LNCaP clone FGC (cell line): Measurements from ENCODE around the gene CSNK1D.

Source experiments
- DNase-seq: peaks from one replicate; pipeline ENCODE4 v3.0.0-alpha.2; 2011; ENCODE audit warnings: low read depth
- H3K4me3 ChIP-seq: 2 replicates; pipeline ENCODE4 v1.5.1; 2011; ENCODE audit warnings: mild to moderate bottlenecking, low read depth, low read length, control low read depth
- TF ChIP-seq, protein P1 (sequence below): IDR thresholded peaks from 2 replicates; pipeline ENCODE4 v1.5.1; 2012; ENCODE audit warnings: mild to moderate bottlenecking; ENCODE audit not compliant: control insufficient read depth, insufficient read depth; ENCODE audit errors: extremely low read depth

The CSNK1D gene

DNA sequence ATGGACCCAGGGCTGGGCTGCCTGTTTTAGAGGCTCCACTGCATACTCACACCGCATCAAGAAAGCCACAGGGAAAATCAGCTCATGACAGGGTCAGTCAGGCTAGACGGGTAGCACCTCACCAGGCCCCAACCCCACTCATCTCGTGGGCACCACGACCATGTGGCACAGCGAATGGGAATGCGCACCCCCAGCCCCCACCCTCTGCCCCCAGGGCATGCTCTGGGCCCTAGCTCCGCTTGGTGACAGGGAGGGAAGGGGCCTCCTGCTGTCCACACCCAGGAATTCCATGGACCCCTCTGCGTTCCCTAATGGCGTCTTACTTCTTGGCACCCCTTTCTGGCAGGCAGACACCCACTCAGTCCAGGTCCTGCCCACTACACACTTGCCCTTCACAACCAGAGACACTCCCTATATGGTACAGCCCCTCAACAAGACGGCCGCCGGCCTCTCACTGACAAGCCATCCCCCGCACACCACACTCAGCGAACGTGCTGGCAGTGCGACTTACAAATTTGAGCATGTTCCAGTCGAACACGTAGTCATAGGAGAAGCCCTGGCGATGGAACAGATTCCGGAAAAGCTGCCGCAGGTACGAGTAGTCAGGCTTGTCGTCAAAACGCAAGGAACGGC lies 22.5 kb downstream of the CSNK1D start:
- no peak for DNase-seq
- H3K4me3 ChIP-seq, result no peak overlapping the region
- TF ChIP-seq, protein P1, sequence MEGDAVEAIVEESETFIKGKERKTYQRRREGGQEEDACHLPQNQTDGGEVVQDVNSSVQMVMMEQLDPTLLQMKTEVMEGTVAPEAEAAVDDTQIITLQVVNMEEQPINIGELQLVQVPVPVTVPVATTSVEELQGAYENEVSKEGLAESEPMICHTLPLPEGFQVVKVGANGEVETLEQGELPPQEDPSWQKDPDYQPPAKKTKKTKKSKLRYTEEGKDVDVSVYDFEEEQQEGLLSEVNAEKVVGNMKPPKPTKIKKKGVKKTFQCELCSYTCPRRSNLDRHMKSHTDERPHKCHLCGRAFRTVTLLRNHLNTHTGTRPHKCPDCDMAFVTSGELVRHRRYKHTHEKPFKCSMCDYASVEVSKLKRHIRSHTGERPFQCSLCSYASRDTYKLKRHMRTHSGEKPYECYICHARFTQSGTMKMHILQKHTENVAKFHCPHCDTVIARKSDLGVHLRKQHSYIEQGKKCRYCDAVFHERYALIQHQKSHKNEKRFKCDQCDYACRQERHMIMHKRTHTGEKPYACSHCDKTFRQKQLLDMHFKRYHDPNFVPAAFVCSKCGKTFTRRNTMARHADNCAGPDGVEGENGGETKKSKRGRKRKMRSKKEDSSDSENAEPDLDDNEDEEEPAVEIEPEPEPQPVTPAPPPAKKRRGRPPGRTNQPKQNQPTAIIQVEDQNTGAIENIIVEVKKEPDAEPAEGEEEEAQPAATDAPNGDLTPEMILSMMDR, result no peak

DNA sequence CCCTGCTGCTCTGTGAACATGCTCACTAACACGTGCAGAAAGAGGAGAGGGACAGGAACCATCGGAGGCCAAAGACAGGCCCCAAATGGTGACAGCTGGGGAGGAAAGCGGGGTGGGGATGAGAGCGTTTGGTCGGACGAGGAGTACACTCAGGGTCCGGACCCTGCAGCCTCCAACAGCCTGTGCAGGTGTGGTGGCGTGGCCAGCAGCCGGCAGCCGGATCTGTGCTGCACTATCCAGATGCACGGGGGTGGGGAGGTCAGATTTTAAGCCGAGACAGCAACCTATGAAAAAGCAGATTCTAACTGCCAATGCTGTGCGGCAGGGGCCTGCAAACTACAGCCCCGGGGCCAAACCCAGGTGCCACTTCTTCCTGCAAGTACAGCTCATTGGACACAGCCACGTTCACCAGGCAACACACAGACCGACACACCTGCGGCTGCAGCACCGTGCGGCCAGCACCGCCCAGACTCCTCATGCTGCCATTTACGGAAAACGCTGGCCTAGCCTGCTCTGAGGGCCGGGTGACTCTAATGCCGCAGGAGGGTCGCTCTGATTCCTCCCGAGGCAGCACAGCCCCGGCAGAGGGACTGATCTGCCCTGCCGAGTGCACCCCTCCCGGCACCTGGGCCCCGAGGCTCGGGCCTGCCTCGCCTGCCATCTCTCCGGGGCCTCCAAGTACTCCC lies 23.5 kb downstream of the CSNK1D start:
- TF ChIP-seq, protein P1, result no peak
- H3K4me3 ChIP-seq, result no peak overlapping the region
- no peak for DNase-seq

GRCh38 chr17:82248815-82249674 lies 24.5 kb downstream of the CSNK1D start:
- TF ChIP-seq, protein P1, result no peak
- DNase-seq, result no peak
- H3K4me3 ChIP-seq, result no peak overlapping the region

DNA sequence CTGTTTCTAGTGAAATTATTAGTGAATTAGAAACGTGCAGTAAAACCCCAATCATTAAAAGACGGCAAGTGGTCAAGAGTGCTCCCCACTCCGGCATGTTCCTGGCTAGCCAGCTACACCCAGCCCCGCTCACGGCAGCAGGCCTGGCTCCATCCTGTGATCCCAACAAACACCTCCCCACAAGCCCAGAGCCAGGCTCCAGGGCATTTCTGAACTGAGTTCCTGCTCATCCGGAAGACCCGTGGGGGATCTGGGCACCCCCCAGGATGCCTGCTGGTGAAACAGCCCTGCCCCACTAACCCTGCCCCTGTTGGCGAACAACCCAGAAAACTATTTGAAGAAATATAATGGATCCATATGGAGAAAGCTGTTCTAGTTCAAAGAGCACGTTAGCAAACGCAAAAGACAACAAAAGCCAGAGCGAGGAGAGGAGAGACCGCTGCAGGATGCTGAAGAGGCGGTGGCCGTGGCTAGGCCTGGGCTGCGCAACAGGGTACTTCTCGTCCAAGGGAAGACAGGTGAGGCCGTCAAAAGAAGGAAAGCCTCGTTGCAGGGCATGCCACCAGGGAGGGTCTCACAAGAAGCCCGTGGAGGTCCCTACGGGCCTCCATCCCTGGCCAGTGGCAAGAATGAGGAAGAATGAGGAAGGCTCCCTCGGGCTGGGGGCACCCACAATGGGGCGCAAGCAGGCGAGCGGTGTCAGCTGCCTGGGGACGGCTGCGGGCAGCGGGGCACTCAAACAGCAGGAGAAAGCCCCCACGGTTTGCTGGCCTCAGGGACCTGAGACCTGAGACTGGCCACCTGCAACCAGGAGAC lies 25.4 kb downstream of the CSNK1D start:
- TF ChIP-seq, protein P1, result no peak
- H3K4me3 ChIP-seq, result no peak overlapping the region
- no peak for DNase-seq

DNA sequence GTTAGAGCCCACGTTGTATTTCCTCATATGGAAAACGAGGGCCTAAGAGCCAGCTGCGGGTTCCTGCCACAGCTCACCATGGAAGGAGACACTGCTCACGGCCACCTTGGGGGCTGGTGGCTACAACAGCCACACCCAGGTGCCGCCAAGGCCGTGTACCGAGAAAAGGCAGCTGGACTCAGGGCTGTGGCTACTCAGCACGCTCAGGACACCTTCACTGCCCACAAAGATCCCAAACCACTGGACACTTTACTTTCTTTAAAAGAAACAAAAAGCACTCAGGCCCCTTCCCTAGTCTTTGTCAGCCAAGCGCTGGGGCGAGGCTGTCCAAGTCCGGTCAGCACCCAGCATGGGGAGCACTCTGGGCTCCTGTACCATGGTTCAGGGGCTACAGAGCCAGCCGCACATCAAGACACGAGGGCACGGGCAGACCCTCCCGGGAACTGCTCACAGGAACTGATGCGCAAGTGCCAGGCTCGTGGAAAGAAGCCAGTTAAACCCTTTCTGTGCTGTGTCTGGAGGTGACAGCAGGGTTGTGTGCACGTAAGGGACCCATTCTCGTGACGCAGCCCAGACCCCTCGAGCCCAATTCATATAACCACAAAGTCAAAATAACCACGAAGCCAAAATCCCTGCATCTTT lies 26.2 kb downstream of the CSNK1D start:
- TF ChIP-seq, protein P1, result no peak
- DNase-seq, result no peak

DNA sequence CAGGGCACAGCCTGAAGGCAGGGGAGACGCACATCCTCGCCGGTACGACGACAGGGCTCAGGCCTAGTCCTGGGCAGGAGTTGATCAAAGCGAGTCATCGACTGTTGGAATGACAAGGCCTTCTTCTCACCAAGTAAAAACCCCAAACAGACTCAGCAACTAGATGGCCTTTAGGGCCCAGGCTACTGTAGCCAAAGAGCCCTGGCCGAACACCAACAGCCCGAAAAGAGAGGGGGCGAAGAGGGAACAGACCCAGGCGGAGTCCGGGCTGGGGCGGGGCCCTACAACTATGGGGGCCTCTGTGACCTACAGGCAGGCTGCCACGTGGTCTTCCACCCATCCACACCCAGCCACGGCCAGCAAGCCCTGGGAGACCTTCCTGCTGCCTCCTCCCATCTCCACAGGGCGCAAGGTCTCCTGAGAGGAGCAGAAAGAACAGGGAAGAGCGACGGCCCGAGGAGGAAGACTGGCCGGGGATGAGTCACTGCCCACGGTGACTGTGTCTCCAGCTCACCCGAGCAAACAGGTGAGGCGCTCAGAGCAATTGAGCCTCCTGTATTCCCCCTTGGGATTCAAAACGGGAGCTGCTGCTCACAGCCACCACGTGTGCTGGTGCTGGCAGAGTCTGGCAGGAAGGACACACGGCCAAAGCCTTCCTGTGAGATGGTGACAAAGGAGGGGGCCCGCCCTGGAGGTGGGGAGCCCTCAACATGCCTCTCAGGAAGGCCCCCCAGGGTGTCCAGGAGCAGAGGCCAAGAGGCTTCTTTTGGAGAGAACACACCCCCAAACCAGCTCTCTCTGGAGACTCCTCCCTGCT lies 26.9 kb downstream of the CSNK1D start:
- TF ChIP-seq, protein P1, result no peak
- no peak for DNase-seq

More for the DNA sequence above, 26.2 kb downstream of the CSNK1D start:
- H3K4me3 ChIP-seq, result no peak overlapping the region

More for the DNA sequence above, 26.9 kb downstream of the CSNK1D start:
- H3K4me3 ChIP-seq, result no peak overlapping the region
